Measurements from ENCODE around the gene NCK2.

DNA sequence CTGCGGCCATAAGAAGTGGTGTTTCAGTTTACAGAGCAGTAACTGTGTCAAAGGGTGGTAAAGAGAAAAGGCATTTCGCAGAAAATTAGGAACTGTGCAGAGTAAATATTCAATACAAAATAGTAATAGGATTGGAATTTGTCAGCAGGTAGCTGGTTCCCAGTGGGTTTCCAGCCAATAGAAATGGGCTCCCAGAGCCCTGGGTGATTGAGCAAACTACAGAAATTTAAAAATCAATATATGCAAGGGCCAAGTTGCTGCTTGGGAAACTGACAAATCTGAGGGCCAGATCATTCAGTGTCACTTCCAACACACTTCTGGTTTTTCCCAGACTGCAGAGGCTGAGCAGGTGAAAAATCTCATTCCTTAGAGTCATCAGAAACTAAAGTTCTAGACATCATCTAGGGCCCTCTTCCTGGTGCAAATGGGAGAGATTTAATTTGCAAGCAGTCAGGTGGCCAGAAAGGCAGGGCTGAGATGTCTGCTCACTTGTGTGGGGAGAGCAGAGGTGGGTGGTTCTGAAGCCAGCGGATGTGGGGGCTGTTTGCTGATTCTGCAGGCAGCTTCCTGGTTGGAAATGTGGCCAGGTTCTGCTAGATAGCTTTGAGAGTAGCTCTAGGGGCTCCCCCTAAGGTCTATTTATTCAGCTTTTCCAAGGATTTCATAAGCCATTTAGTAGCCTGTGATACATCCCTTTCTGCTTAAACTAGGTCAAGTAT lies 182.4 kb downstream of the NCK2 start:
- TF ChIP-seq, protein P1, sequence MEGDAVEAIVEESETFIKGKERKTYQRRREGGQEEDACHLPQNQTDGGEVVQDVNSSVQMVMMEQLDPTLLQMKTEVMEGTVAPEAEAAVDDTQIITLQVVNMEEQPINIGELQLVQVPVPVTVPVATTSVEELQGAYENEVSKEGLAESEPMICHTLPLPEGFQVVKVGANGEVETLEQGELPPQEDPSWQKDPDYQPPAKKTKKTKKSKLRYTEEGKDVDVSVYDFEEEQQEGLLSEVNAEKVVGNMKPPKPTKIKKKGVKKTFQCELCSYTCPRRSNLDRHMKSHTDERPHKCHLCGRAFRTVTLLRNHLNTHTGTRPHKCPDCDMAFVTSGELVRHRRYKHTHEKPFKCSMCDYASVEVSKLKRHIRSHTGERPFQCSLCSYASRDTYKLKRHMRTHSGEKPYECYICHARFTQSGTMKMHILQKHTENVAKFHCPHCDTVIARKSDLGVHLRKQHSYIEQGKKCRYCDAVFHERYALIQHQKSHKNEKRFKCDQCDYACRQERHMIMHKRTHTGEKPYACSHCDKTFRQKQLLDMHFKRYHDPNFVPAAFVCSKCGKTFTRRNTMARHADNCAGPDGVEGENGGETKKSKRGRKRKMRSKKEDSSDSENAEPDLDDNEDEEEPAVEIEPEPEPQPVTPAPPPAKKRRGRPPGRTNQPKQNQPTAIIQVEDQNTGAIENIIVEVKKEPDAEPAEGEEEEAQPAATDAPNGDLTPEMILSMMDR (IDR thresholded peaks at IDR 0.05): no peak
- no peak for TF ChIP-seq ZNF512 (CRISPR knock-in tag; IDR thresholded peaks at IDR 0.05; ENCODE audit: borderline replicate concordance)
- TF ChIP-seq, protein P2, sequence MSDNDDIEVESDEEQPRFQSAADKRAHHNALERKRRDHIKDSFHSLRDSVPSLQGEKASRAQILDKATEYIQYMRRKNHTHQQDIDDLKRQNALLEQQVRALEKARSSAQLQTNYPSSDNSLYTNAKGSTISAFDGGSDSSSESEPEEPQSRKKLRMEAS (CRISPR knock-in tag; IDR thresholded peaks at IDR 0.05): no peak

All from WTC11 (cell line).